Activated CD8-positive, alpha-beta memory T cell treated with anti-CD3 and anti-CD28 coated beads for 36 hours (primary cell): Measurements from ENCODE around the gene RIOX2. TPM values are rescaled to one million over a fixed set of nuclear protein-coding genes. Genes with fewer than 3 reads are reported as not detected.

Experiments used
- total RNA-seq, 2 experiments: library from RNA; stranded (reverse); gene quantifications; one replicate each; pipeline ENCODE4 v1.2.3, GENCODE V29; 2021

The RIOX2 gene
- total RNA-seq, 2 experiments from 2014 or later, result 66.2 to 68.5 TPM

Other genes with a start within 250 kb of the RIOX2 start
- 10 to 100 TPM; 10.5 to 10.7 TPM for gene ARL6, start 207.7 kb downstream of the RIOX2 start, total RNA-seq
- gene CRYBG3, start 150.4 kb downstream of the RIOX2 start, total RNA-seq, result 1 to 10 TPM; 5.1 to 5.2 TPM
- gene GABRR3, start 62.9 kb upstream of the RIOX2 start, total RNA-seq, result not detected
- not detected for gene OR5AC2, start 114.7 kb upstream of the RIOX2 start, total RNA-seq
- gene OR5H1, start 158.3 kb upstream of the RIOX2 start, total RNA-seq, result not detected
- gene OR5H14, start 175.0 kb upstream of the RIOX2 start, total RNA-seq, result not detected
- not detected for gene OR5H15, start 194.3 kb upstream of the RIOX2 start, total RNA-seq